Astrocyte (in vitro differentiated cells and primary cell): ENCODE measurements around the gene EXOC6B. TPM values are rescaled to one million over a fixed set of nuclear protein-coding genes. Genes with fewer than 3 reads are reported as not detected.

Source experiments
- DNase-seq: peaks from one replicate; pipeline ENCODE4 v3.0.0-alpha.2; 2010; ENCODE audit warnings: low read depth
- FAIRE-seq: peaks from 2 replicates; lab custom pipeline; 2011; peaks lifted over from hg19 to GRCh38; lab: Jason Lieb, UNC
- H2AFZ ChIP-seq: 2 replicates; pipeline ENCODE4 v1.6.0; 2012; ENCODE audit warnings: low read depth, low read length, inconsistent platforms
- H3K27ac ChIP-seq: 2 replicates; pipeline ENCODE4 v1.5.1; 2011; ENCODE audit warnings: low read depth, low read length, inconsistent platforms
- H3K27me3 ChIP-seq: 2 replicates; pipeline ENCODE4 v1.6.0; 2011; ENCODE audit warnings: low read length, inconsistent platforms; ENCODE audit not compliant: insufficient read depth
- H3K36me3 ChIP-seq: 2 replicates; pipeline ENCODE4 v1.5.1; 2011; ENCODE audit warnings: low read length, inconsistent platforms; ENCODE audit not compliant: insufficient read depth
- H3K4me1 ChIP-seq: 2 replicates; pipeline ENCODE4 v1.5.1; 2011; ENCODE audit warnings: low read length, inconsistent platforms; ENCODE audit not compliant: insufficient read depth
- H3K4me2 ChIP-seq: 2 replicates; pipeline ENCODE4 v1.6.0; 2012; ENCODE audit warnings: low read length, inconsistent platforms
- H3K4me3 ChIP-seq: 2 replicates; pipeline ENCODE4 v1.5.1; 2011; ENCODE audit warnings: low read depth, mild to moderate bottlenecking, low read length, inconsistent platforms; ENCODE audit not compliant: insufficient read depth
- H3K79me2 ChIP-seq: 2 replicates; pipeline ENCODE4 v1.6.0; 2012; ENCODE audit warnings: mild to moderate bottlenecking, low read length, inconsistent platforms; ENCODE audit not compliant: insufficient read depth
- H3K9ac ChIP-seq: 2 replicates; pipeline ENCODE4 v1.6.0; 2012; ENCODE audit warnings: mild to moderate bottlenecking, low read length, inconsistent platforms
- H3K9me3 ChIP-seq: 2 replicates; pipeline ENCODE4 v1.5.1; 2012; ENCODE audit warnings: low read depth, mild to moderate bottlenecking, low read length, inconsistent platforms; ENCODE audit not compliant: insufficient read depth
- H4K20me1 ChIP-seq: 2 replicates; pipeline ENCODE4 v1.6.0; 2012; ENCODE audit warnings: low read length, inconsistent platforms; ENCODE audit not compliant: insufficient read depth
- H3K27ac Mint-ChIP-seq: one replicate; pipeline ENCODE4 v1.8.0; 2021; ENCODE audit warnings: mild to moderate bottlenecking, mixed read lengths; ENCODE audit not compliant: unreplicated experiment
- H3K27me3 Mint-ChIP-seq: one replicate; pipeline ENCODE4 v1.8.0; 2021; ENCODE audit warnings: low read depth, mixed read lengths; ENCODE audit not compliant: unreplicated experiment
- H3K36me3 Mint-ChIP-seq: one replicate; pipeline ENCODE4 v1.8.0; 2021; ENCODE audit warnings: low read depth, mixed read lengths; ENCODE audit not compliant: unreplicated experiment
- H3K4me1 Mint-ChIP-seq: one replicate; pipeline ENCODE4 v1.8.0; 2021; ENCODE audit warnings: low read depth, mixed read lengths; ENCODE audit not compliant: unreplicated experiment
- H3K4me3 Mint-ChIP-seq: one replicate; pipeline ENCODE4 v1.8.0; 2021; ENCODE audit warnings: mild to moderate bottlenecking, moderate library complexity, mixed read lengths; ENCODE audit not compliant: unreplicated experiment
- H3K9me3 Mint-ChIP-seq: one replicate; pipeline ENCODE4 v1.8.0; 2021; ENCODE audit warnings: mild to moderate bottlenecking, mixed read lengths; ENCODE audit not compliant: unreplicated experiment
- CTCF ChIP-seq: IDR thresholded peaks from 2 replicates; pipeline ENCODE4 v1.5.1; 2011; ENCODE audit warnings: low read depth, mild to moderate bottlenecking, inconsistent platforms, low read length, moderate library complexity; ENCODE audit not compliant: insufficient read depth
- EZH2 ChIP-seq: IDR thresholded peaks from 2 replicates; pipeline ENCODE4 v1.6.1; 2012; ENCODE audit warnings: mild to moderate bottlenecking, low read length, inconsistent platforms; ENCODE audit not compliant: insufficient read depth
- total RNA-seq: library from RNA; stranded (reverse); gene quantifications from 2 replicates; pipeline ENCODE4 v1.2.1, GENCODE V29; 2021

Gene EXOC6B
- total RNA-seq, 1 donor from 2014 or later = 31.8 TPM

DNA sequence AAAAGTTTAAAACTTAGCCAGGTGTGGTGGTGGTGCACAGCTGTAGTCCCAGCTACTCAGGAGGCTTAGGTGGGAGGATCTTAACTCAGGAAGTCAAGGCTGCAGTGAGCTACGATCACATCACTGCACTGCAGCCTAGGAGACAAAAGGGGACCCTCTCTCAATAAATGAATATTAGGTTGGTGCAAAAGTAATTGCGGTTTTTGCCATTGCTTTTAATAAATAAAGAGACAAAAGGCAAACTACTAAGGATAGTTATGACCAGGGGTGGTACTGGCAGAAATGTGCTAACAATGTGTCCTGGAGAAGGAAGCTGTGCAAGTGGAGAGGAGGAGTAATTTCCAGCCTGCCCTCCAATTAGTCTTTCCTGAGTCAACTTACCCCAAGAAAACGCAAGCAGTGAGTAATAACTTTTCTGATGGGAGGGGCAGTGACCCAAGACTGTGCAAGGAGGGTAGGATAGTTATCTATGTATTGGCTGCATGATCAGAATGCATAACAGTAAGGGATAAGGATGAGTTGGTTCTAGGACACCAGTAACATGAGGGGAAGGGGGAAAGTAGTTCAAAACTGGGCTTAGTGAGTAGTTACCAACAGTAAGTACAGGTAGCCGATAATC, 1.5 kb downstream of the EXOC6B start:
- H3K4me2 ChIP-seq = peak overlapping the region; percentile 88
- no peaks in the 10 kb centered on the region for H3K27me3 Mint-ChIP-seq
- H3K4me3 Mint-ChIP-seq = peak overlapping the region; percentile 96
- H3K79me2 ChIP-seq = peaks cover 33% of the 10 kb centered on the region
- no peaks in the 10 kb centered on the region for H3K36me3 Mint-ChIP-seq
- peaks cover 27% of the 10 kb centered on the region for H4K20me1 ChIP-seq
- FAIRE-seq (no peak), DNase-seq (peak; percentile 60)
- peak overlapping the region; percentile 85 for H3K9ac ChIP-seq
- no peaks in the 10 kb centered on the region for H3K27me3 ChIP-seq
- peak overlapping the region; percentile 74 for H3K4me3 ChIP-seq
- peaks cover 19% of the 10 kb centered on the region for H3K4me1 ChIP-seq
- no peak overlapping the region for H3K27ac ChIP-seq
- H3K9me3 Mint-ChIP-seq = no peaks in the 10 kb centered on the region
- TF ChIP-seq EZH2 (no peak), CTCF (no peak)
- H2AFZ ChIP-seq = no peak overlapping the region
- H3K9me3 ChIP-seq = no peaks in the 10 kb centered on the region
- peak overlapping the region; percentile 30 for H3K27ac Mint-ChIP-seq
- peaks cover 17% of the 10 kb centered on the region for H3K4me1 Mint-ChIP-seq
- no peaks in the 10 kb centered on the region for H3K36me3 ChIP-seq

GRCh38 chr2:72822794-72823193, 3.0 kb downstream of the EXOC6B start:
- no peaks in the 10 kb centered on the region for H3K9me3 Mint-ChIP-seq
- no peaks in the 10 kb centered on the region for H3K36me3 Mint-ChIP-seq
- H3K4me1 Mint-ChIP-seq = peaks cover 10% of the 10 kb centered on the region
- Histone ChIP-seq H3K79me2 (peaks cover 41% of the 10 kb centered on the region), H3K4me3 (no peak overlapping the region), H3K27ac (no peak overlapping the region), H2AFZ (no peak overlapping the region), H3K9me3 (no peaks in the 10 kb centered on the region), H3K36me3 (no peaks in the 10 kb centered on the region), H3K9ac (no peak overlapping the region), H4K20me1 (peaks cover 32% of the 10 kb centered on the region), H3K4me2 (no peak overlapping the region), H3K4me1 (peaks cover 14% of the 10 kb centered on the region), H3K27me3 (no peaks in the 10 kb centered on the region)
- FAIRE-seq (no peak), DNase-seq (no peak)
- H3K4me3 Mint-ChIP-seq = no peak overlapping the region
- TF ChIP-seq EZH2 (no peak), CTCF (no peak)
- H3K27me3 Mint-ChIP-seq = no peaks in the 10 kb centered on the region
- no peak overlapping the region for H3K27ac Mint-ChIP-seq

DNA sequence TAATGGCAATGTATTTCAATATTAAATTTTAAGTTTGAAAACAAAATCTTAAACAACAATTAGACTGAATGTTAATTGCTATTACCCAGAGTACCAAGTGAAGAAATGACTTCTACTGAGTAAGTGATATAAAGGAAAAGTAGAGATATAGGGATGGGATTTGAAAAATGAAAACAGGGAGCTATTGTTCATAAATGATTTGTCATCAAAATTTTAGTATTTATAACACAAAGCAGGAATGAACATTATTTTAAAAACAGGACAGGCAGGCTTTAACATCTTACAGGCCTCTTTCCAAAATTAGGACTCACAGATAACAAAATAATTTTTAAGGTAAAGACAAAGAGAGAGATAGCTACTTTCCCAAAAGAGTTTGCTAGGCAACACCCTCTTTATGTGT, 3.9 kb downstream of the EXOC6B start:
- no peaks in the 10 kb centered on the region for H3K9me3 ChIP-seq
- no peaks in the 10 kb centered on the region for H3K27me3 ChIP-seq
- peaks cover 14% of the 10 kb centered on the region for H3K4me1 ChIP-seq
- no peak overlapping the region for H3K4me2 ChIP-seq
- Mint-ChIP-seq H3K4me1 (peaks cover 10% of the 10 kb centered on the region), H3K27me3 (no peaks in the 10 kb centered on the region), H3K27ac (no peak overlapping the region), H3K36me3 (no peaks in the 10 kb centered on the region), H3K9me3 (no peaks in the 10 kb centered on the region), H3K4me3 (no peak overlapping the region)
- H4K20me1 ChIP-seq = peaks cover 32% of the 10 kb centered on the region
- no peak for FAIRE-seq
- no peak for DNase-seq
- H3K27ac ChIP-seq = no peak overlapping the region
- peaks cover 48% of the 10 kb centered on the region for H3K79me2 ChIP-seq
- H3K36me3 ChIP-seq = no peaks in the 10 kb centered on the region
- TF ChIP-seq EZH2 (no peak), CTCF (no peak)
- H3K9ac ChIP-seq = no peak overlapping the region
- no peak overlapping the region for H3K4me3 ChIP-seq
- no peak overlapping the region for H2AFZ ChIP-seq
